ENCODE results near the gene NMNAT1.
"Not testable (repeated sequence)": the region's sequence is repeated elsewhere in the genome, so short reads cannot be mapped to it uniquely, and the experiment has no call there.

Gene NMNAT1

GRCh38 chr1:10020678-10021077, 77.4 kb downstream of the NMNAT1 start:
- DNase-seq, result not testable (repeated sequence)

GRCh38 chr1:10021992-10022391, 78.7 kb downstream of the NMNAT1 start:
- DNase-seq, result not testable (repeated sequence)

- no peak for DNase-seq
Observed at GRCh38 chr1:10022656-10023055, 79.4 kb downstream of the NMNAT1 start.

- no peak for DNase-seq
Observed at GRCh38 chr1:10025354-10025753, 82.1 kb downstream of the NMNAT1 start.

- no peak for DNase-seq
Observed at GRCh38 chr1:10027027-10027426, 83.8 kb downstream of the NMNAT1 start.

GRCh38 chr1:10028956-10029500, 85.8 kb downstream of the NMNAT1 start:
- DNase-seq, result not testable (repeated sequence)

- DNase-seq, result no peak
Observed at GRCh38 chr1:10031461-10031860, 88.2 kb downstream of the NMNAT1 start.

GRCh38 chr1:10032590-10033358, 89.5 kb downstream of the NMNAT1 start, which contains the start of gene UBE4B:
Gene UBE4B (plus strand): TSS chr1:10032958. CDS start chr1:10033671, 713 bp downstream.
- peak; percentile 99 for DNase-seq

- DNase-seq, result peak; percentile 63
Observed at GRCh38 chr1:10033359-10033845, 90.1 kb downstream of the NMNAT1 start.

Measured in hematopoietic multipotent progenitor cell treated with erythropoietin and hydrocortisone succinate and interleukin-3 and kit ligand, for 6 days (in vitro differentiated cells).